ENCODE results near the gene TMEM258. TPM values are rescaled to one million over a fixed set of nuclear protein-coding genes. Genes with fewer than 3 reads are reported as not detected.

The TMEM258 gene
- total RNA-seq = 64.6 and 65.8 TPM in 2 replicates
- total RNA-seq (2013) = 67.7 TPM
- polyA plus RNA-seq = 86.2 and 130 TPM in 2 replicates
- 45.0 and 55.6 TPM in 2 replicates for polyA minus RNA-seq

DNA sequence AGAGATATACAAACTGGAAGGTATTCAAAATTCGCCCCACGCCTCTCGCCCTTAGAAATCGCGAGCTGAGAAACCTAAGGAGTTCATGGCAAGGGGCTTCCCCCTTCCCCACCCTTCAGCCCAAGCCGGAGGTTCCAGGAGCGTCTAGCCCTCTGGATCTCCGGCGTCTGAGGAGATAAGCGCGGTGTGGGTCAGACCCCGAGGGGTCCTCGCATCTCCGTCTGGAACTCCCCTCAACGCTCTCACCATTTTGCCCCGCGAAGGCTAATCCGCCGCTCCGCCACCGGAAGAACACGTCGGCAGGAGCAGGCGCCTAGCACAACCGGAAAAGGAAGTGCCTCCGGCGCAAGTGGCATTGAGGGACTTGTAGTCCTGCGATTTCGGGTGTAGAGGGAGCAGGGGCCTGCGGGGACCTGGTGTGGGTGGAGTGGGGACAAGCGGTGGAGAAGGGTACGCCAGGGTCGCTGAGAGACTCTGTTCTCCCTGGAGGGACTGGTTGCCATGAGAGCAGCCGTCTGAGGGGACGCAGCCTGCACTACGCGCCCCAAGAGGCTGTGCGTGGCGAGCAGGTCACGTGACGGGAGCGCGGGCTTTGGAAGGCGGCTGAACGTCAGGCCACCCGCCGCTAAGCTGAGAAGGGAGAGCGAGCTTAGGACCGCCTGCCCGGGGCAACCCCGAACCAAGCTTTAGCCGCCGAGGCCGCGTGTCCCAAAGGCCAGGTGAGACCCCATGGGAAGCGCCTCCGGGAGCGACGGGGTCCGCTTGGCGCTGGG is at the start of gene TMEM258, which contains the start of gene FEN1:
TMEM258 (minus strand) TSS at position 290 of the 773 bp plus-strand sequence; CDS start at position 249, 41 bp downstream.
FEN1 (plus strand) TSS at position 602 of the 773 bp plus-strand sequence. CDS start 2,451 bp downstream, outside the sequence.
- Histone ChIP-seq H2AFZ (ENCODE audit: insufficient read depth, low read depth, low read length, poor library complexity, severe bottlenecking) (peak within 1 kb of the TSS; percentile 99), H3K4me3 (ENCODE audit: control extremely low read depth in 1 of 5, extremely low read depth in 1 of 5, insufficient read depth in 1 of 5, low read depth in 2 of 5, low read length in 4 of 5) (peak within 1 kb of the TSS; percentile 80 to 94 (median 88)), H3K4me2 (replicated peaks; ENCODE audit: low read depth, low read length, poor library complexity, severe bottlenecking) (peak within 1 kb of the TSS; percentile 80), H3K27ac (ENCODE audit: low read length in 2 of 2) (peak within 1 kb of the TSS; percentile 92 to 96), H3K4me1 (ENCODE audit: control insufficient read depth in 2 of 2, insufficient read depth in 2 of 2, low read length in 2 of 2) (peaks cover 11 to 23% of the 10 kb centered on the region in 2 donors), H3K79me2 (ENCODE audit: control insufficient read depth, insufficient read depth, low read length) (peaks cover 76% of the 10 kb centered on the region), H3K9me3 (ENCODE audit: control extremely low read depth in 1 of 3, control insufficient read depth in 2 of 3, insufficient read depth in 1 of 3, low read length in 2 of 3) (no peaks in the 10 kb centered on the region), H4K20me1 (ENCODE audit: control insufficient read depth, insufficient read depth, low read length, poor library complexity, severe bottlenecking) (no peaks in the 10 kb centered on the region), H3K9ac (ENCODE audit: low read length) (peak within 1 kb of the TSS; percentile 87), H3K36me3 (replicated peaks in 1 of 2; ENCODE audit: control extremely low read depth in 1 of 2, control insufficient read depth in 1 of 2, extremely low read depth in 1 of 2, insufficient read depth in 2 of 2, low read length in 1 of 2) (peaks cover 0 to 36% of the 10 kb centered on the region in 2 experiments), H3K27me3 (replicated peaks in 1 of 4; ENCODE audit: control extremely low read depth in 1 of 4, control insufficient read depth in 3 of 4, insufficient read depth in 4 of 4, low read length in 3 of 4) (no peaks in the 10 kb centered on the region)
- Mint-ChIP-seq H3K9me3 (ENCODE audit: insufficient read depth) (no peaks in the 10 kb centered on the region), H3K27ac (peak within 1 kb of the TSS; percentile 97), H3K27me3 (no peaks in the 10 kb centered on the region), H3K4me1 (peaks cover 34% of the 10 kb centered on the region), H3K4me3 (peak within 1 kb of the TSS; percentile 93)
- DNase-seq (peak; percentile 96), ATAC-seq (ENCODE audit: low read depth) (peak; percentile 91)
- CTCF ChIA-PET = interaction anchor here (0.6 to 3.8 kb wide), 8 partner anchors 21 to 514 kb away, joined by 3 to 32 read pairs (median 9); no protein-coding TSS in a partner anchor
- under 1% methylated on average over 54 of the region's 61 CpGs for WGBS (ENCODE audit: insufficient coverage)
- intact Hi-C loops (cut with micrococcal nuclease) = loop anchor here (1.0 to 5.0 kb wide), 6 partner anchors 25 to 880 kb away; partner anchors contain the start of genes FADS1 and TMEM109
- no peak for TF ChIP-seq EZH2 (IDR thresholded peaks at IDR 0.05; ENCODE audit: borderline replicate concordance, insufficient read depth, low read depth, low read length, poor library complexity, severe bottlenecking)
- TF ChIP-seq, protein P1, sequence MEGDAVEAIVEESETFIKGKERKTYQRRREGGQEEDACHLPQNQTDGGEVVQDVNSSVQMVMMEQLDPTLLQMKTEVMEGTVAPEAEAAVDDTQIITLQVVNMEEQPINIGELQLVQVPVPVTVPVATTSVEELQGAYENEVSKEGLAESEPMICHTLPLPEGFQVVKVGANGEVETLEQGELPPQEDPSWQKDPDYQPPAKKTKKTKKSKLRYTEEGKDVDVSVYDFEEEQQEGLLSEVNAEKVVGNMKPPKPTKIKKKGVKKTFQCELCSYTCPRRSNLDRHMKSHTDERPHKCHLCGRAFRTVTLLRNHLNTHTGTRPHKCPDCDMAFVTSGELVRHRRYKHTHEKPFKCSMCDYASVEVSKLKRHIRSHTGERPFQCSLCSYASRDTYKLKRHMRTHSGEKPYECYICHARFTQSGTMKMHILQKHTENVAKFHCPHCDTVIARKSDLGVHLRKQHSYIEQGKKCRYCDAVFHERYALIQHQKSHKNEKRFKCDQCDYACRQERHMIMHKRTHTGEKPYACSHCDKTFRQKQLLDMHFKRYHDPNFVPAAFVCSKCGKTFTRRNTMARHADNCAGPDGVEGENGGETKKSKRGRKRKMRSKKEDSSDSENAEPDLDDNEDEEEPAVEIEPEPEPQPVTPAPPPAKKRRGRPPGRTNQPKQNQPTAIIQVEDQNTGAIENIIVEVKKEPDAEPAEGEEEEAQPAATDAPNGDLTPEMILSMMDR (IDR thresholded peaks at IDR 0.05) = no peak
- POLR2A ChIA-PET = interaction anchor here (0.7 to 1.9 kb wide), 3 partner anchors 89 to 331 kb away, joined by 3 to 6 read pairs (median 3); partner anchors contain the start of gene INCENP
